Endothelial cell of umbilical vein (primary cell): ENCODE measurements around the gene RUSC2. TPM values are rescaled to one million over a fixed set of nuclear protein-coding genes. Genes with fewer than 3 reads are reported as not detected.

Experiments
- BruUV-seq: library from RNA; stranded (reverse); fragments of 400-500 nt; replicated peaks from 2 replicates; lab custom pipeline; 2021; lab: Mats Ljungman, UMichigan
- CTCF ChIA-PET: fragments of 300-600, 350-600 bp; sonication (Branson Sonifier 250); formaldehyde crosslinking; loops from one replicate; lab custom pipeline; 2021; ENCODE audit warnings: antibody characterized with exemption, inconsistent platforms; lab: Charles Lee
- POLR2A ChIA-PET: fragments of 300-600, 350-600 bp; sonication (Branson Sonifier 250); formaldehyde crosslinking; loops from one replicate; lab custom pipeline; 2021; ENCODE audit warnings: antibody characterized with exemption, inconsistent platforms; lab: Charles Lee
- DNase-seq: peaks from one replicate; pipeline ENCODE4 v3.0.0-alpha.2; 2011; ENCODE audit warnings: low read depth, low spot score
- FAIRE-seq: peaks from 2 replicates; lab custom pipeline; 2011; peaks lifted over from hg19 to GRCh38; lab: Jason Lieb, UNC
- H2AFZ ChIP-seq: 2 replicates; pipeline ENCODE4 v1.6.0; 2012; ENCODE audit warnings: low read depth, low read length, control low read depth, inconsistent platforms
- H3K27ac ChIP-seq: 2 replicates; pipeline ENCODE4 v1.5.1; 2011; ENCODE audit warnings: low read depth, mild to moderate bottlenecking, control low read depth, low read length, moderate library complexity; ENCODE audit not compliant: insufficient read depth
- H3K27me3 ChIP-seq, 2 experiments: 2 replicates each; pipeline versions ENCODE4 v1.6.0 to v1.6.1; 2011; ENCODE audit warnings: low read length in 2 of 2, mixed read lengths in 1 of 2; ENCODE audit not compliant: control insufficient read depth in 2 of 2, insufficient read depth in 2 of 2
- H3K36me3 ChIP-seq, 2 experiments: 2 replicates in 1 of 2; 3 replicates in 1 of 2; pipeline ENCODE4 v1.5.1; 2011; ENCODE audit warnings: low read length in 2 of 2, mild to moderate bottlenecking in 1 of 2, moderate library complexity in 1 of 2; ENCODE audit not compliant: control insufficient read depth in 2 of 2, insufficient read depth in 2 of 2; ENCODE audit errors: extremely low read depth in 1 of 2
- H3K4me1 ChIP-seq: 3 replicates; pipeline ENCODE4 v1.5.1; 2011; ENCODE audit warnings: mild to moderate bottlenecking, low read length; ENCODE audit not compliant: control insufficient read depth, insufficient read depth; ENCODE audit errors: extremely low read depth
- H3K4me2 ChIP-seq: 2 replicates; pipeline ENCODE4 v1.6.1; 2011; ENCODE audit warnings: low read length, control low read depth, mixed read lengths; ENCODE audit not compliant: insufficient read depth
- H3K4me3 ChIP-seq, 3 experiments: fragments of 200-600 bp in 1 of 3; sonication (generic), shearing (Covaris generic) in 1 of 3; replicated peaks in 1 of 3; 2 replicates each; pipeline ENCODE4 v1.5.1; 2011 to 2016; ENCODE audit warnings: control low read depth in 3 of 3, low read length in 3 of 3, mild to moderate bottlenecking in 2 of 3, inconsistent platforms in 1 of 3, low read depth in 1 of 3, moderate library complexity in 1 of 3; ENCODE audit not compliant: insufficient read depth in 1 of 3
- H3K79me2 ChIP-seq: 2 replicates; pipeline ENCODE4 v1.6.0; 2012; ENCODE audit warnings: low read length, inconsistent platforms; ENCODE audit not compliant: control insufficient read depth, insufficient read depth
- H3K9ac ChIP-seq: replicated peaks from 2 replicates; pipeline ENCODE3; 2011; ENCODE audit warnings: low read length, control low read depth; ENCODE audit not compliant: insufficient read depth; ENCODE audit errors: extremely low read depth
- H3K9me1 ChIP-seq: replicated peaks from 3 replicates; pipeline ENCODE4 v1.6.0; 2011; ENCODE audit warnings: mild to moderate bottlenecking, low read length; ENCODE audit not compliant: control insufficient read depth, insufficient read depth; ENCODE audit errors: extremely low read depth
- H3K9me3 ChIP-seq: replicated peaks from 2 replicates; pipeline ENCODE4 v1.5.1; 2012; ENCODE audit warnings: low read length, inconsistent platforms; ENCODE audit not compliant: control insufficient read depth, insufficient read depth
- H4K20me1 ChIP-seq: replicated peaks from 2 replicates; pipeline ENCODE3; 2011; ENCODE audit warnings: mild to moderate bottlenecking, low read length; ENCODE audit not compliant: control insufficient read depth, insufficient read depth; ENCODE audit errors: extremely low read depth
- CTCF ChIP-seq, 2 donors: IDR thresholded peaks; 1 replicate in 1 of 2; 2 replicates in 1 of 2; pipeline ENCODE4 v1.5.1; 2011; ENCODE audit warnings: low read length in 2 of 2, mild to moderate bottlenecking in 2 of 2, moderate library complexity in 2 of 2, control low read depth in 1 of 2, inconsistent platforms in 1 of 2, low read depth in 1 of 2; ENCODE audit not compliant: insufficient read depth in 1 of 2; ENCODE audit errors: extremely low read depth in 1 of 2
- EZH2 ChIP-seq: IDR thresholded peaks from 2 replicates; pipeline ENCODE4 v1.6.1; 2012; ENCODE audit warnings: borderline replicate concordance, low read depth, mild to moderate bottlenecking, moderate library complexity, low read length, inconsistent platforms; ENCODE audit not compliant: severe bottlenecking
- FOS ChIP-seq: IDR thresholded peaks from 2 replicates; pipeline ENCODE4 v1.6.1; 2011; ENCODE audit warnings: mild to moderate bottlenecking, low read length, moderate library complexity, borderline replicate concordance; ENCODE audit not compliant: insufficient read depth
- GATA2 ChIP-seq: IDR thresholded peaks from 2 replicates; pipeline ENCODE4 v1.7.0; 2011; ENCODE audit warnings: low read depth, mild to moderate bottlenecking, moderate library complexity, mixed read lengths, low read length; ENCODE audit not compliant: insufficient read length, insufficient read depth
- JUN ChIP-seq: IDR thresholded peaks from 2 replicates; pipeline ENCODE4 v1.6.1; 2011; ENCODE audit warnings: borderline replicate concordance, low read depth; ENCODE audit not compliant: insufficient read length, insufficient read depth
- MAX ChIP-seq: IDR thresholded peaks from 2 replicates; pipeline ENCODE4 v1.6.1; 2011; ENCODE audit not compliant: insufficient read depth, insufficient read length
- MYC ChIP-seq: IDR thresholded peaks from one replicate; pipeline ENCODE4 v1.6.1; 2011; ENCODE audit warnings: mild to moderate bottlenecking, low read depth, low read length
- POLR2A ChIP-seq: IDR thresholded peaks from 2 replicates; pipeline ENCODE4 v1.6.1; 2012; ENCODE audit warnings: low read depth, mild to moderate bottlenecking, control low read depth, low read length
- POLR2AphosphoS5 ChIP-seq: IDR thresholded peaks from 2 replicates; pipeline ENCODE4 v1.6.1; 2012; ENCODE audit warnings: low read depth, mild to moderate bottlenecking, control low read depth, low read length, moderate library complexity; ENCODE audit not compliant: insufficient read depth
- dilution Hi-C: fragments of 300-500 bp; cut with MboI; formaldehyde crosslinking; loops from one replicate; pipeline ENCODE4 v1.15.0; 2019; ENCODE audit warnings: low sequenced_read_pairs; ENCODE audit not compliant: extremely low pct_ligation_motif_present
- intact Hi-C: fragments of 100-400 bp; cut with micrococcal nuclease; formaldehyde crosslinking; loops from one replicate; pipeline ENCODE4 v1.10.0; 2022
- polyA plus RNA-seq, 4 experiments: library from polyadenylated mRNA; depleted of rRNA in 3 of 4; stranded (reverse) in 3 of 4; unstranded in 1 of 4; fragments of >200 nt; gene quantifications; 2 replicates each; pipeline versions ENCODE4 v1.2.1 to v1.2.3, GENCODE V29; 2011 to 2012; ENCODE audit warnings: missing spikeins in 1 of 4
- total RNA-seq: library from RNA; stranded (reverse); gene quantifications from 2 replicates; pipeline ENCODE4 v1.2.3, GENCODE V29; 2021

RUSC2 gene
- total and polyA plus RNA-seq, 2 donors (not counting 3 experiments of a cell fraction or from before 2014, with no cell fraction given), result 26.1 to 46.2 TPM

GRCh38 chr9:35448496-35448895 is 41.4 kb upstream of the RUSC2 start:
- BruUV-seq, result no TSS peak
- no peaks in the 10 kb centered on the region for H3K4me1 ChIP-seq
- no peak overlapping the region for H3K4me2 ChIP-seq
- H3K27ac ChIP-seq, result no peak overlapping the region
- intact Hi-C loops, result no loop called here
- CTCF ChIA-PET, result interaction anchor here (0.8 to 2.3 kb wide), 5 partner anchors 16 to 332 kb away, joined by 3 to 8 read pairs (median 4); no protein-coding TSS in a partner anchor
- no peak overlapping the region for H3K4me3 ChIP-seq
- H3K9me3 ChIP-seq, result no peaks in the 10 kb centered on the region
- H2AFZ ChIP-seq, result no peak overlapping the region
- TF ChIP-seq POLR2A (no peak), MYC (no peak), GATA2 (no peak), JUN (no peak), EZH2 (no peak), POLR2AphosphoS5 (no peak), CTCF (IDR thresholded peaks at IDR 0.05; ENCODE audit: extremely low read depth in 1 of 2, insufficient read depth in 1 of 2, low read depth in 1 of 2, low read length in 2 of 2) (no peak), FOS (no peak), MAX (no peak)
- DNase-seq (no peak), FAIRE-seq (no peak)
- no peak overlapping the region for H3K9ac ChIP-seq
- no peaks in the 10 kb centered on the region for H3K9me1 ChIP-seq
- no peaks in the 10 kb centered on the region for H3K79me2 ChIP-seq
- POLR2A ChIA-PET, result no interaction called here
- dilution Hi-C loops, result no loop called here
- peaks cover 10 to 19% of the 10 kb centered on the region in 2 experiments for H3K27me3 ChIP-seq
- H4K20me1 ChIP-seq, result no peaks in the 10 kb centered on the region
- H3K36me3 ChIP-seq, result no peaks in the 10 kb centered on the region
